Fibroblast of upper back skin (primary cell): Measurements from ENCODE around the gene SMYD3.
"Not testable (repeated sequence)": the region's sequence is repeated elsewhere in the genome, so short reads cannot be mapped to it uniquely, and the experiment has no call there.

Experiments
- DNase-seq: peaks from one replicate; pipeline ENCODE4 v3.0.0-alpha.2; 2013

SMYD3 gene

DNA sequence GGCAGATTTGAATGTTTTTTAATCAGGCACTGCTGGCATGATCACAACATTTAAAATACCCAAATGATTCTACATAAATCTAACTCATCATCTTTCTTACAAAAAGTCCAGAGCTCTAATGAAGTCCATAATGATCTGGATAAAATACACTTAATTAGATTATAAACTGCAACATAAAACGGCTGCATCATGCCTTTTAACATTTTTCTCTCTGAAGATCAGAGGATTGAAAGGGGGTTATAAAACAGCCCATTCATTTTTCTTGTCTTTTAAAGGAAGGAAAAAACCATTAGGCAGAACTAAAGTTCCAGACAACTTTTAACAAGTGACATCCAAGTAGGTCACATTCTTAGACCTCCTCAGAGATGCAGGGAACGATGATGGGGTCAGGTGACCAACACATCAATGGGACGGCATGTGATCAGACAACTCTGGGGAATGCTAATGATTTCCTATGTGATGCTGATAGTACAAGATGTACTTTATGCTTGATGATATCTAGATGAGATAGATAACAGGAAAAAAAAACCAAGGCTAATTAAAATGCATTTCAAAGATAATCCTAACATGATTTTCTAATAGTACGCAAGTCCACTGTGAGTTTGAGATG, 455.1 kb downstream of the SMYD3 start:
- no peak for DNase-seq

DNA sequence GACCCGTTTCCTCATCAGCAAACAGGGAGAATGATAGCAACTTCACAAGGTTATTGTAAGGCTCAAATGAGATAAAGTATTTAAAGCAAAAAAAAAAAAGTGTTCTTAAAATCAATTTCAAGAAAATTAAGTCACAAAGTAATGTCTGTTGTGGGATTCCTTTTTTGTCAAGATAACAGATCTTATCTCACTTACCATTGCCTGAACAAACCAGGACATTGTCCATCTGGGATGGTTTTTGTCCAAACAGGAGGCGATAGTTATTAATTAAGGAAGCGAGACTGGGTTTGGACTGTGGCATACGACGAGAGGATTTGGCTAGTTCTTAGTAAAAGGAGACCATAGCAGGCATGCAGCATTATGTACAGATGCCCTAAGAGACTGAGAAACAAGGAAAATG, 458.4 kb downstream of the SMYD3 start:
- DNase-seq = no peak

DNA sequence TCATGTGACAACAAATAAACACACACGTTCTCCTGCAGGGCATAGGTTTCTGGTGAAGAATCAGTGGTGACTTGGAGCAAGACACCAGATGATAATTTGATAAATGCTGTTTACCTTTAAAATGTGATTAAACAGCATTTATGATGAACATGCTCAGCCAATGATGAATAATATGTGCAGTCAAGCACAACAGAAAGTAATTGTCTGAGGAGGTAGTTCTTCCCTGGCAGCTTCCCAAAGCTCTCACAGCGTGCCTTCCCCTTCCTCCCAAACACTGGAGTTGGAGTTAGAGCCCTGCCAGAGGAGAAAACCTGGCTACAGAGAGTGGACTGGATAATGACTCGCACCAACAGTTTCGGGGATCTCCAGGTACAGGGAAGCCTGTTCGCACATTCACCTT, 463.5 kb downstream of the SMYD3 start:
- peak; percentile 25 for DNase-seq

DNA sequence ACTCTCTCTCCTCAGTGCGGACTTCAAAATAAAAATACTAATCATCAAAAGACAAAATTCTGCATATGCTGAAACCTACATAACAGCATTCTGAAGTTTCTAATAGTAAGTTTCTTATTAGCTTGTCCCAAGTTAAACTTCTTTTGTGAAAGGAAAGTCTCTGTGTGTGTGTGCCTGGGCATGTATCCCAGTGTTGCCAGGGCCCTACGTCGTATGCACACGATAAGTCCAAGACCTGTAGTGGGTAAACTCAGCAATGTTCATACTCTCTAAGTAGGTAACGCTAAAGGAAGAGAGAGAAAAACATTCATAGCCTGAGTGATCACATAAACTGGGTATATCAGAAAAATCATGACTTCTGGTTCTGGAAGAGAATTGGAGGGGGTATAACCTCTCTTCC, 465.7 kb downstream of the SMYD3 start:
- DNase-seq = no peak

DNA sequence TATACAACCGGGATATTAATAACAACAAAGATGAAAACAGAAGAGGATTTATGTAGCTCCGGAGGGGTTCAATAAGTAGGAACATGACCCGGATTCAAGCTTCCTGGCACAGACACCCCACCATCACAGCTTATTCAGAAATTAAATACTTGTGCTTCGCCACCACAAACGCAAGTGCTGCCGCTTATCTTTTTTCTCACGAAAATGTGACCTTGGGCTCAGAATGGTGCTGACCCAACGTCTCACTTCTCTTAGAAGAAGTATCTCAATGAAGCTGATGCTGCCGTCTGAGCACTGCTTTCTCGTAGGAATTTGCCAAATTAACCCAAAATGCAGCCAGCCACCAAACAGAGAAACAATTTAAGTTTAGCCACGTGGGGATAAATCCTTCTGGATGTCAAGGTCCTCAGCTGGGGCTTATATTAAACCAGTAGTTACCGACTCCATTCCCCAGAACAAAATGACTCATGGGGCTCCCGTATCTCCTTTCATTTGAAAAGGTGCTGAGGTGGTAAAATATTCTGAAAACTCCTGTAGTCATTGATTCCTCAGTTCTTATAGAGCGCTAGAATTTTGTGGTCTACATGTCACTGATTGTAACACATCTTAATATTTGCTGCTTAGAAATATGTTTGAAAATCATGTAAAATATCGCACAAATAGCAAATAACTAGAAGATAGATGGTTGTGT, 466.7 kb downstream of the SMYD3 start:
- DNase-seq = peak; percentile 14

DNA sequence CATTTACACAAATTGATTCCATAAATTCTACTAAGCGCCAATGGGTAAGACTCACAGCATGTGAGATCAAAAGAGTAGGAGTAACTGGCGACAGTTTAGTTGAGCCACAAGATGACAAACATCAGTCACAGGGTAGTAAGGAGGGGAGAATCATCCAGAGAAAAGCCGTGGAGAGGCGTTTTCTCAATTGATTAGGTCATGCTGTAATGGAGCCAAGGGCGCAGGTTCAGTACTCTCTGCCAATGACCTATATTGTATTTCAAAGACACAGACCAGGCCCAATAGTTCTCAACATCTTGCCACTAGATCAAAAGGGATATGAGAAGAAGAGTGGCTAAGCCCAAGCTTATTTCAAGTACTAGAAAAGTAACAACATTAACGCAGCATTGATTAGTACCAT, 467.5 kb downstream of the SMYD3 start:
- DNase-seq = no peak

DNA sequence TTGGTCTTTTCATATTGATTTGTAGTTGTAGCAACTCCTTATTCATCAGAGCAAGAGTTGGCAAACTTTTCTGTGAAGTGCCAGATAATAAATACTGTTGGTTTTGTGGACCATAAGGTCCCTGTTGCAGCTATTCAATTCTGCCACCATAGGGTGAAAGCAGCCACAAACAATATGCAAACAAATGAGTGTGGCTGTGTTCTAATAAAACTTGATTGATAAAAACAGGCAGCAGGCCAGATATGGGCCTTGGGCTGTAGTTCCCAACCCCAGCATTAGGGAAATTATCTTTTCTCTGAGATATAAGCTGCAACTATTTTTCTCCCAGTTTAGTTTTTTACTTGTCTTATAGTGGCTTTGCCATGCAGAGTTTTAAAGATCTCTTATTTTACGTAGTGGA, 469.2 kb downstream of the SMYD3 start:
- no peak for DNase-seq

DNA sequence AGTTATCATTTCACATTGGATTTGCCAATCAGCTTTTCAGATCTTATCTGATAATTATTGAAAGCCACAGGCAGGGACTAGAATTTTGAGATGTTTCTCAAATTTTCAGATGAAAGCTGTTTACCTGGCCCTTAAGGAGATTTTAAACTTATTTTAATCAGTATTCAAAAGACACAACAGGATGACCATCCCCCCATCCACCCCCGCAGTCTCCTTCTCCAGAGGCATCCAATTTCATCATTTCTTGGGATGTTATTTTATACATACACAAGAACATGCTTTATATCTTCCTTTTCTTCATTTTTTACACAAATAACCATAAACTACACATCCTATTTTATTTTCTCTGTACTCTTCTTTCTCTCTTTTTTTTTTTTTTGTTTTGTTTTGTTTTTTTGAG, 470.9 kb downstream of the SMYD3 start:
- DNase-seq = no peak

DNA sequence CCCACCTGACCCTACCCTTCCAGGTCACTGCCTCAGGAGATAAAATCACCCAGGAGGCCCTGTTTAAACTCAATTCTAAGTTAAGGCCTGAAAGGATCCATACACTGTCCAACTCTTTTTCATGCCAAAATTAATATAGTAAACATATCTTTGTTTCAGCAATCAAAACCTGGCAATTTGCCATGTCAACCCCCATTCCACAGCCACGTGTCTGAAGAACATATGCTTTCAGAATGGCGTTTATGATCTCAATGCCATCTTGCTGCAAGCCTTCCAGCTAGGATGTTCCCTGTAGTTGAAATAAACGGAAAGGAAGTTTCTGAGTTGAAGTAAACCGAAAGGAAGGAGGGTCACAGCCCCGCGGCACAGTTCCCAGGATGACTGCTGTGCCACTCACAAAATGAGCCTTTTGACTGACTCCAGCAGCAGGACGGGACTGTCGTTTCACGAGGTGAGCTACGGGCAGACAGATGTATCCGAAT, 472.0 kb downstream of the SMYD3 start:
- peak; percentile 25 for DNase-seq

DNA sequence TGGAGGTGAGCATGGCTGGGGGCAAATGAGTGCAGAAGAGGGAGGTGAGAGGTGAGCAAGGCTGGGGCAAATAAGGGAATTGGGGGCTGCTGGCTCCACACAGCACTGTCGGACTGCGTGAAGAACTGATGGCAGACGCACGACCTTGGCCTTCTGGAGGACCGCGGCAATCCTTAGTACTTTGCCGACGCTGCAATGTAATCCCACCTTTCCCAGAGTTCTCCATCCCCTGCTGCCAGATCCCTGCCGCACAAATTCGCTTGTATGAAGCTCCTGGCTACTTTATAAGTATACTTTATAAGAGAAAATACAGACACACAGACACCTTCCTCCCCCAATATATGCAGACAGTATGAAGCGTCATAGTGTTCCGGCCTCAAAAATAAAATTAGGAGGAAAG, 472.4 kb downstream of the SMYD3 start:
- no peak for DNase-seq

DNA sequence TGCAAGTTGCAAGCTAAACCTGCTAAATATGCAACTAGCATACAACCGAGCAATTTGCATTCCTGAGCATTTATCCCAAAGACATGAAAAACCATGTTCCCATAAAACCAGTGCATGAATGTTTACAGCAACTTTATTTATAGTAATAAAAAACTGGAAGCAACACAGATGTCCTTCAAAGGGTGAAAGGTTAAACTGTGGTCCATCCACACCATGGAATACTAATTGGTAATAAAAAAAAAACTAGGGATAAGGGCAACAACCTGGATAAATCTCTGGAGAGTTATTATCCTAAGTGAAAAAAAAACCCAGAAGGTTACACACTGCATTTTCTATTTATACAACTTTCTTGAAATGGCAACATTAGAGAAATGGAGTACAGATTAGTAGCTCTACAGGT, 474.1 kb downstream of the SMYD3 start:
- DNase-seq = no peak

DNA sequence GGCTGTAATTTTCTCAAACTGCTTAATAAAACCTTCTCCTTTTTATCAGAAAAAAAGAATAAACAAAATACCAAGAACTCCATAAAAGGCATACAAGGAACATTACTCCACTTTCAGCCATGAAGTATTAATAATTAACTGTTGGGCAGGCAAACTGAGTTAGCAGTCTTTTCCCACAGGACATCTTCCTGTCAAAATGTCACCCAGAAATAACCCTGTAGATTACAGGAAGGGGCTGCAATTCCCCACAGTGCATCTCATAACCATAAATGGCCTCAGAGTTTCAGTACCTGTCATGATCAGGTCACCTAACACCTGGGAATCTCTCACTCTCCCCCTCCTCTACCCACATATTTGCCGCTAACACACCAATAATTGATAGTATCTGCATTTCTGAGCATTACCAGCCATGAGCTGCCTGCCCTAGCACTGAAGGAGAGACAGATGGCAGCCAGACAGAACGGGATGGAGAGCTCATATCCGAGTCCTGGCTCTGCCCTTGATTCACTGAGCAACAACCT, 475.0 kb downstream of the SMYD3 start:
- DNase-seq = no peak

DNA sequence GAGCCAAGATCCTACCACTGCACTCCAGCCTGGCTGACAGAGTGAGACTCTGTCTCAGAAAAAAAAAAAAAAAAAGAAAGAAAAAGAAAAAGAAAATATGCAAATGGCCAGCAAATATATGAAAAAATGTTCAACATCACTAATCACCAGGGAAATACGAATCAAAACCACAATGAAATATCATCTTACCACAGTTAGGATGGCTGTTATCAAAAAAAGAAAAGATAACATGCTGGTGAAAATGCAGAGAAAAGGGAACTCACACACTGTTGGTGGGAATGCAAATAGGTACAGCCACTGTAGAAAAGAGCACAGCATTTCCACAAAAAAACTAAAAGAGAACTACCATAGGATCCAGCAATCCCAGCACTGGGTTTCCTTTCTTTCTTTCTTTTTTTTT, 477.5 kb downstream of the SMYD3 start:
- DNase-seq = no peak

DNA sequence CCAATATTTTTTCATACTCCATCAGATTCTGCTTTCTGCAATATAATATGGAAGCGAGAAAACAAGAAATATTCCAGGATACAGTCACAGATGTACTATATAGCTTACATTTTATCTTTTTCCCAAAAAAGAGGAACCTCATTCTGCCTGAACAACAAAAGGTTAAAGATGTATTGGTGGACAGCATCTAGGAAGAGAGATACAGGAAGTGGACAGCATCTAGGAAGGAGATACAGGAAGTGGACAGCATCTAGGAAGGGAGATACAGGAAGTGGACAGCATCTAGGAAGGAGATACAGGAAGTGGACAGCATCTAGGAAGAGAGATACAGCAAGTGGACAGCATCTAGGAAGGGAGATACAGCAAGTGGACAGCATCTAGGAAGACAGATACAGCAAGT, 483.0 kb downstream of the SMYD3 start:
- not testable (repeated sequence) for DNase-seq

DNA sequence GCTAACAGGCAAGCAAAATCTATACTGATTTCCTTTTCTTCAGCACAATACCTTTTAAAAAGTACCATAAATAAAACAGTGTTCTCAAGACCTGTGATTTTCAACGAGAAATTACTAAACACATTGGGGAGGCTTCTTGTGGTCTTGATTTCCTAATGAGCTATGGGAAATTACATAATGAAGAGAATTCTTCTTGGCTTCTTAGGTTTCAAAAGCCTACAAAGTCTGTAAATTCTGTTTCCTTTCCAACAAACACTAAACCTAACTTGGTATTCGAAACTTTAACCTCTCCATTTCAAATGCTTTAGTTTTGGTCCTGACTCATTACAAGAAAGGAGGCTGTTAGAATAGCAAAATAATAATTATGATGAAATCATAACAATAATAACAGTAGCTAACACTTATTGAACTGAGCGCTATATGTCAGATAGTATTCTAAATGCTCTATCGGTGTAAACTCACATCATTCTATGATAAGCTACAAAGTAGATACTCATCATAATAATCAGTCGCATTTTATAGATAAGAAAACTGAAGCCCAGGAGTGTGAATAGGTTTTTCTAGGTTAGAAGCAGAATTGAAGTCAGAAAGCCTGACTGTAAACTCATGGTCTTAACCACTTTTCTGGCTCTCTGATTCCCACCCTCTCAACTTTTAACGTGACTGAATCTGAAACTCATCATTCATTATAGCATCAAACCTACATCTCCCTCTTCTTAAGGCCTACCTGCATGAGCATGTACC, 486.7 kb downstream of the SMYD3 start:
- no peak for DNase-seq

DNA sequence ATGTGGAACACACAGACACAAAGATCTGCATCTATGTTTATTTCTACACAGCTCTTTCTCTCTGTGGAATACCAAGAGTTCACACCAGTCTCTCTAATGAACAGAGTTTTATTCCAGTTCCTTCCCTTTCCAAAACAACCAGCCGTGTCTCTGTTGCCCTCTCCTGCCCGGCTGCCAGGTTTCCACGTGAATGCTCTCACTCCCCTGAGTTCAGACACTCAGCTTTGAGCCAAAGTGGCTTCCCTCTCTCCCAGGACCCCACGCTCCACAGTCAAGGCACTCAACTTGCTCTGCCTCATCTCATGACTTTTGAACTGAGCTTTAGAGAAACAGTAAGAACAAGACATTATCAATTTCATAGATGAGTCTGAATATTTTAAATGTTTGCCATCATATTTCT, 488.9 kb downstream of the SMYD3 start:
- DNase-seq = no peak

DNA sequence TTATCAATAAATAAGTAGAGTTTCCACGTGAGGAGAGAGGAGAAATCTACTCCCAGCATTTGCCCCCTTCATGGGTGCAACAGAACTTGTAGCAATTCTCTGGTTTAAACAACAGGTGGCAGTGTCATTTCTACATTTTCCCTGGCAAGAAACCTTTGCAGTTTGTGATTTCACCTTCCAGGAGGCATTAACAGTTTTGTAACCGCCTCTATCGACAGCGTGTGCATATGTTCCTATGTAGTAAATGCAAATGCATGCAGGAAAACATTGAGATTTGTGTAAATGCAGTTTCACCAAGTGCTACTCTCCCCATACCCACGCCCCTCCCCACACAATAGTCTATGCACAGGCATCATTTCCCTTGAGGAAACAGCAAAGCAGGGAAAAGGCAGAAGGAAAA, 494.7 kb downstream of the SMYD3 start:
- DNase-seq = peak; percentile 58

DNA sequence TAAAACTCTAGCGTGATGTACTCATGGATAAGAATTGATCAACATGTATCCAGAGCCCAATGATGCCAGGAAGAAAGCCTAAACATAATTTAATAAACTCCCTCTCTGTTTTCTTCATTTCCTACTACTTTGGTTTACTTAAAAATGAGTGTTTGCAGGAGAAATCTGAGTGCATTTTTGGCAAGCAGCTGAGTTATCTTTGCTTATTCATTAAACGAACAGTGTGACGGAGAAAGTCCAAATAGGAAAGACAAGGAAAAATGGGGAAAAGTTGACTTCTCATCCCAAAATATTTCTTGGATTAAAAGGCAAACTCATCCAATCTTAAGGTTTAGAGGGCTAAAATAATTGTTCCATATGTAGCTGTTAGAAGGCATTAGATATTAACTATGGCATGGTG, 496.7 kb downstream of the SMYD3 start:
- no peak for DNase-seq

DNA sequence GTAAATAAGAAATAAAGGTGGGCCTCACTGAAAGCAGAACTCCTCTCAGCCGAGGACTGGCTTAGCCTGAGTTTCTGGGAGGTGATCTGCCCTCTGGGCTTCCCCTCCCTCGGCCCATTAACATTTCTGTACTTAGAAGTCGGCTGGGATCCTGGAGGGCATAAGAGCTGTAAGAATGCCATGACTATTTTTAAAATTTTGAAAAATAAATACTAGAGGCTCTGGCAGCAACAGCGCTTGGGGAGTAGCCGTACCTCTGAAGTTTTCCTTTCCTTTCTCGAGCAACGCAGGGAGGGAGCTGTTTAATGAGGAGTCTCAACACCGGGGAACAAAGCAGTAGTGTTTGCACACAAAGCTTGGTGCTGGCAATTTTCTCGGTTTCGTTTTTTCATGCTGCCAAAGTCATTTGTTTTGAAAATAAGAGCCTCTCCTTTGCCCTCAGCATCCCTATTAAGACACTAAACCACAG, 498.7 kb downstream of the SMYD3 start:
- DNase-seq = no peak

DNA sequence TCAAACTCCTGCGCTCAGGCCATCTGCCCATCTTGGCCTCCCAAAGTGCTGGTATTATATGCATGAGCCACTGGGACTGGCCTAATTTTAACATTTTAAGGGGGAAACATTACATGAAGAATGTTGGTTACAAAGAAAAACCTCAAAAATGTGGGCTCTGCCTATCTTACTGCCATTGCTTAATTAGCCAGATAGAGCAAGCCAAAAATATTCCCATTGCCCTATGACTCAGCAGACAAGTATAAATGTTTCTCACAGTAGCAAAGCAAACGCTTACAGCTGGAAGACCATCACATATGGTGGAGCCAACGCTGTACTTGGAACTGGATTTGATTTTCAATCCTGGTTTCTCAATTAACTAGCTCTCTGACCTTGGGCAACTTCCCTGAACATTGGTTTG, 502.0 kb downstream of the SMYD3 start:
- peak; percentile 99 for DNase-seq

DNA sequence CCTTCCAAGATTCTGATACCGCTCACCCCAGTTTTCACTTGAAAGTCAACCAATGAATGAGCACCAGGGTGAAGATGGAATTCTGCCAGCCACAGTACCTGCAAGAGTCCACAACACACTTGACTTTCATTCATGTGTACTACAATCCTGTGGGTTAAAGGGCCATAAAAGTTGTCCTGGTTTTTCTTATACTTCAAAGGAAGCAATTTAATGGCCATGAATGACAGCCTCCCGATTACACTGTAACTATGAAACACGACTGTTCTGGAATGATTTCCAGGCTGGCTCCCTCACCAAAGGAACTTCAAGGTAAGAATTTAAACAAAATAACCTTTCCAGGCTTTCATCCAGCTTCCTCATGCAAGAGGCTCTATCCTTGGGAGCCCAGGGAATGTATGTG, 502.8 kb downstream of the SMYD3 start:
- DNase-seq = peak; percentile 73

DNA sequence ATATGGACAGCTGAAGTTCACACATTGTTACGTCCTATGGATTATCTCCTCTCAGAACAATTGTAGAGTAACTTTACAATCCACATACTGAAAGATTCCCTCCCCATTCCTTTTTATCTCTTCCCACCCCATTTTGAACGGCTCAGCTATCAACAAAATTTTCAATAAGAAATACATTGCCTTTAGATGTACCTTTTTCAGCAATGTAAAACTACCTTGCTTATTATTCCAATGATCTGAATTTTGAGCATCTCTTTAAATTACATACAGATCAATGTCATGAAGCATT, 503.7 kb downstream of the SMYD3 start:
- no peak for DNase-seq

DNA sequence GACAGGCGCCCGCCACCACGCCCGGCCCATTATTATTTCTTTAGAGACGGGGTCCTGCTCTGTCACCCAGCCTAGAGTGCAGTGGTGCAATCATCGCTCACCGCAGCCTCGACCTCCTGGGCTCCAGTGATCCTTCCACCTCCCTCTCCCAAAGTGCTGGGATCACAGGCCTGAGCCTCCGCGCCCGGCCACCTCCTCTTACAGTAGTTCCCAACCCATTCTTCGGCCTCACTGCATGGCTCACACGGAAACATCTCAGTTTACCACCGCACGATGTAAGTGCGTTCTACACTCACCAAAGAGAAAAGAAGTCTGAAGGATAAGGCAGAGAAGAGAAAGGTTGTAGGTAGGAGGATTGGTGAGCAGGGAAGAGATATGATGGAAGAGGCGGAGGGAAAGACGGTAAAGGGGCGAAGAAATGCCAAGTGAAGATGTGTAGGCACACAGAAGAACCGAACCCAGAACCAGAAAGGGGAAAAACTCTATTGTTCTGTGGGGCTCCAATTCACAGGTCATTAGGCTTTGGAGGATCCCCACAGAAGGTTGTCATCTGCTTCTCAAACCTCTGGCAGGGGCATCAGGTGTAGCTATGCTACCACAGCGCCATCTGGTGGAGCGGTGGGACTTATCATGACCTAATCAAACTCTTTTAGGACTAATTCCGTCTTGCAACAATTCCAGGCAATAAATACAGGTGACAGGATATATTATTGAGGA, 504.2 kb downstream of the SMYD3 start:
- DNase-seq = peak; percentile 90
